Body of pancreas (tissue), 4 donors: ENCODE results near the gene DNAJC18.

Experiments used
- CTCF ChIP-seq, 7 experiments: fragments of 450-650 bp in 4 of 7; fragments of 200-600 bp in 3 of 7; sonication (generic) in 3 of 7; IDR thresholded peaks; one replicate each; pipeline ENCODE4 v1.5.1; 2016 to 2019; ENCODE audit warnings: antibody characterized with exemption in 7 of 7
- POLR2A ChIP-seq, 3 donors: fragments of 450-650 bp; IDR thresholded peaks; one replicate each; pipeline ENCODE4 v1.6.1; 2016; ENCODE audit warnings: antibody characterized with exemption in 3 of 3, mild to moderate bottlenecking in 2 of 3

- TF ChIP-seq POLR2A (IDR thresholded peaks at IDR 0.05), result no peak
- no peak for TF ChIP-seq CTCF (IDR thresholded peaks at IDR 0.05)
Measured at GRCh38 chr5:139416651-139417050, 22.7 kb downstream of the DNAJC18 start.
